SK-N-MC (cell line): Measurements from ENCODE around the gene ZNF79.

Source experiments
- EZH2 ChIP-seq: fragments of 200-600 bp; sonication (generic); IDR thresholded peaks from one replicate; pipeline ENCODE4 v1.6.1; 2017; ENCODE audit warnings: antibody characterized with exemption
- POLR2AphosphoS5 ChIP-seq: IDR thresholded peaks from 2 replicates; pipeline ENCODE4 v1.6.1; 2012; ENCODE audit warnings: mild to moderate bottlenecking, low read depth, low read length, borderline replicate concordance

DNA sequence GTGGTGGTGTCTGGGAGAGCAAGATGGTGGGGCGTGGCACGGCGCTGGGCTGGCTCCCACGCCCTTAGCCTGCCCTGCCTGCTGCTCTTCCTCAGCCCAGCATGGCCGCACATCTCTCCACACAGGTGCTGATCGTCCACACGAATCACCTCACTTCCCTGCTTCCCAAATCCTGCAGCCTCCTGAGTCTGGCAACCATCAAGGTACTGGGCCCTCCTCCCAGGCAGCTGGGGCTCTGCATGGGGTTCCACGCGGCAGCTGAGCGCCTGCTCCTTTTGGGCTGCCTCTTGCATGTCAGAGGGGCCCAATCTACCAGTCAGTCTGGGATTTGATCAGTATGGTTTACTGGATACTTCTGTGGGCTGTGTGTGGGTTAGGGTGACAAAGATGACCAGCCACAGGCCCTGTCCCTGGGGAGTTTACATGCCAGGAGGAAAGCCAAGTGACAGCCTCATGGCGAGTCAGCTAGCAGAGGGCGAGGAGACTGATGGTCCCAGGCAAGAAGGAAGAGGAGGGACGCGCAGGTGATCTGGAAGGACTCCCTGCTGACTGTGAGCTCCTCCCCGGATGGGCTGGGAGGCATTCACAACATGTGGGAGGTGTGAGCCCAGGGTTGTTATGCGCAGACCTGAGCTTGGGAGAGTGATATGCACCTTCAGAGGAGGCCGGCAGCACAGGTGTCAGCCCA lies 33.2 kb downstream of the ZNF79 start:
- TF ChIP-seq POLR2AphosphoS5 (no peak), EZH2 (no peak)
